Measurements from ENCODE around the gene TANK.
"Not testable (repeated sequence)": the region's sequence is repeated elsewhere in the genome, so short reads cannot be mapped to it uniquely, and the experiment has no call there.

- TF ChIP-seq CTCF, EP300, POLR2AphosphoS5, POLR2A (IDR thresholded peaks at IDR 0.05): not testable (repeated sequence)
Observed at GRCh38 chr2:161280906-161281323, 120.7 kb downstream of the TANK start.

All from stomach (tissue), 4 donors.